ENCODE results near the gene TMEM135. TPM values are rescaled to one million over a fixed set of nuclear protein-coding genes. Genes with fewer than 3 reads are reported as not detected.

Gene TMEM135
- total and polyA plus RNA-seq, 2 donors (not counting 1 experiment from before 2014, with no cell fraction given), result 2.7 to 19.5 TPM

- peaks cover 6% of the 10 kb centered on the region for H3K79me2 ChIP-seq (ENCODE audit: control insufficient read depth, insufficient read depth, low read length)
- no peak overlapping the region for H3K9ac ChIP-seq (ENCODE audit: low read length)
- CTCF ChIA-PET, result interaction anchor here (0.6 kb wide), 1 partner anchor 119 kb away, joined by 3 read pairs; no protein-coding TSS in a partner anchor
- Mint-ChIP-seq H3K9me3 (ENCODE audit: insufficient read depth) (no peaks in the 10 kb centered on the region), H3K4me3 (no peak overlapping the region), H3K27me3 (no peaks in the 10 kb centered on the region), H3K4me1 (no peaks in the 10 kb centered on the region), H3K27ac (no peak overlapping the region)
- H3K27ac ChIP-seq (ENCODE audit: low read length in 2 of 2), result no peak overlapping the region
- POLR2A ChIA-PET, result no interaction called here
- no peak overlapping the region for H3K4me3 ChIP-seq (ENCODE audit: control extremely low read depth in 1 of 5, extremely low read depth in 1 of 5, insufficient read depth in 1 of 5, low read depth in 2 of 5, low read length in 4 of 5)
- intact Hi-C loops (cut with micrococcal nuclease), result no loop called here
- H3K4me1 ChIP-seq (ENCODE audit: control insufficient read depth in 2 of 2, insufficient read depth in 2 of 2, low read length in 2 of 2), result no peaks in the 10 kb centered on the region
- H3K36me3 ChIP-seq (replicated peaks in 1 of 2; ENCODE audit: control extremely low read depth in 1 of 2, control insufficient read depth in 1 of 2, extremely low read depth in 1 of 2, insufficient read depth in 2 of 2, low read length in 1 of 2), result no peaks in the 10 kb centered on the region
- no peak overlapping the region for H3K4me2 ChIP-seq (replicated peaks; ENCODE audit: low read depth, low read length, poor library complexity, severe bottlenecking)
- H3K9me3 ChIP-seq (ENCODE audit: control extremely low read depth in 1 of 3, control insufficient read depth in 2 of 3, insufficient read depth in 1 of 3, low read length in 2 of 3), result peaks cover 0 to 3% (median 0%) of the 10 kb centered on the region in 3 donors
- no peak for ATAC-seq (ENCODE audit: low read depth)
- TF ChIP-seq EZH2 (IDR thresholded peaks at IDR 0.05; ENCODE audit: borderline replicate concordance, insufficient read depth, low read depth, low read length, poor library complexity, severe bottlenecking), result no peak
- TF ChIP-seq CTCF (IDR thresholded peaks at IDR 0.05), result no peak
- H3K27me3 ChIP-seq (replicated peaks in 1 of 4; ENCODE audit: control extremely low read depth in 1 of 4, control insufficient read depth in 3 of 4, insufficient read depth in 4 of 4, low read length in 3 of 4), result no peaks in the 10 kb centered on the region
- H2AFZ ChIP-seq (ENCODE audit: insufficient read depth, low read depth, low read length, poor library complexity, severe bottlenecking), result no peak overlapping the region
- 100% methylated on average over 2 of the region's 3 CpGs for WGBS (ENCODE audit: insufficient coverage)
- no peaks in the 10 kb centered on the region for H4K20me1 ChIP-seq (ENCODE audit: control insufficient read depth, insufficient read depth, low read length, poor library complexity, severe bottlenecking)
- DNase-seq, result no peak
These were observed 85.1 kb downstream of the TMEM135 start for GRCh38 chr11:87122852-87123251.

- Histone ChIP-seq H3K9ac (ENCODE audit: low read length) (no peak overlapping the region), H3K27me3 (replicated peaks in 1 of 4; ENCODE audit: control extremely low read depth in 1 of 4, control insufficient read depth in 3 of 4, insufficient read depth in 4 of 4, low read length in 3 of 4) (no peaks in the 10 kb centered on the region), H3K36me3 (replicated peaks in 1 of 2; ENCODE audit: control extremely low read depth in 1 of 2, control insufficient read depth in 1 of 2, extremely low read depth in 1 of 2, insufficient read depth in 2 of 2, low read length in 1 of 2) (no peaks in the 10 kb centered on the region), H3K27ac (ENCODE audit: low read length in 2 of 2) (no peak overlapping the region), H3K4me2 (replicated peaks; ENCODE audit: low read depth, low read length, poor library complexity, severe bottlenecking) (no peak overlapping the region), H2AFZ (ENCODE audit: insufficient read depth, low read depth, low read length, poor library complexity, severe bottlenecking) (no peak overlapping the region), H3K9me3 (ENCODE audit: control extremely low read depth in 1 of 3, control insufficient read depth in 2 of 3, insufficient read depth in 1 of 3, low read length in 2 of 3) (peaks cover 0 to 3% (median 0%) of the 10 kb centered on the region in 3 donors), H3K4me3 (ENCODE audit: control extremely low read depth in 1 of 5, extremely low read depth in 1 of 5, insufficient read depth in 1 of 5, low read depth in 2 of 5, low read length in 4 of 5) (no peak overlapping the region), H3K79me2 (ENCODE audit: control insufficient read depth, insufficient read depth, low read length) (peaks cover 6% of the 10 kb centered on the region), H3K4me1 (ENCODE audit: control insufficient read depth in 2 of 2, insufficient read depth in 2 of 2, low read length in 2 of 2) (no peaks in the 10 kb centered on the region), H4K20me1 (ENCODE audit: control insufficient read depth, insufficient read depth, low read length, poor library complexity, severe bottlenecking) (no peaks in the 10 kb centered on the region)
- Mint-ChIP-seq H3K27ac (no peak overlapping the region), H3K4me3 (no peak overlapping the region), H3K4me1 (no peaks in the 10 kb centered on the region), H3K9me3 (ENCODE audit: insufficient read depth) (no peaks in the 10 kb centered on the region), H3K27me3 (no peaks in the 10 kb centered on the region)
- 100% methylated on average over 2 of the region's 2 CpGs for WGBS (ENCODE audit: insufficient coverage)
- DNase-seq (no peak), ATAC-seq (ENCODE audit: low read depth) (no peak)
- intact Hi-C loops (cut with micrococcal nuclease), result no loop called here
- TF ChIP-seq EZH2 (IDR thresholded peaks at IDR 0.05; ENCODE audit: borderline replicate concordance, insufficient read depth, low read depth, low read length, poor library complexity, severe bottlenecking) (no peak), CTCF (IDR thresholded peaks at IDR 0.05) (no peak)
- ChIA-PET CTCF (no interaction called here), POLR2A (no interaction called here)
These were observed 87.5 kb downstream of the TMEM135 start for GRCh38 chr11:87125257-87125656.
